Endothelial cell of umbilical vein (primary cell): ENCODE data around the gene TRIM69. TPM values are rescaled to one million over a fixed set of nuclear protein-coding genes. Genes with fewer than 3 reads are reported as not detected.
"Not testable (repeated sequence)": the region's sequence is repeated elsewhere in the genome, so short reads cannot be mapped to it uniquely, and the experiment has no call there.

Source experiments
- BruUV-seq: library from RNA; stranded (reverse); fragments of 400-500 nt; replicated peaks from 2 replicates; lab custom pipeline; 2021; lab: Mats Ljungman, UMichigan
- CTCF ChIA-PET: fragments of 300-600, 350-600 bp; sonication (Branson Sonifier 250); formaldehyde crosslinking; loops from one replicate; lab custom pipeline; 2021; ENCODE audit warnings: antibody characterized with exemption, inconsistent platforms; lab: Charles Lee
- POLR2A ChIA-PET: fragments of 300-600, 350-600 bp; sonication (Branson Sonifier 250); formaldehyde crosslinking; loops from one replicate; lab custom pipeline; 2021; ENCODE audit warnings: antibody characterized with exemption, inconsistent platforms; lab: Charles Lee
- DNase-seq: peaks from one replicate; pipeline ENCODE4 v3.0.0-alpha.2; 2011; ENCODE audit warnings: low read depth, low spot score
- FAIRE-seq: peaks from 2 replicates; lab custom pipeline; 2011; peaks lifted over from hg19 to GRCh38; lab: Jason Lieb, UNC
- H2AFZ ChIP-seq: 2 replicates; pipeline ENCODE4 v1.6.0; 2012; ENCODE audit warnings: low read depth, low read length, control low read depth, inconsistent platforms
- H3K27ac ChIP-seq: 2 replicates; pipeline ENCODE4 v1.5.1; 2011; ENCODE audit warnings: low read depth, mild to moderate bottlenecking, control low read depth, low read length, moderate library complexity; ENCODE audit not compliant: insufficient read depth
- H3K27me3 ChIP-seq, 2 experiments: 2 replicates each; pipeline versions ENCODE4 v1.6.0 to v1.6.1; 2011; ENCODE audit warnings: low read length in 2 of 2, mixed read lengths in 1 of 2; ENCODE audit not compliant: control insufficient read depth in 2 of 2, insufficient read depth in 2 of 2
- H3K36me3 ChIP-seq, 2 experiments: 2 replicates in 1 of 2; 3 replicates in 1 of 2; pipeline ENCODE4 v1.5.1; 2011; ENCODE audit warnings: low read length in 2 of 2, mild to moderate bottlenecking in 1 of 2, moderate library complexity in 1 of 2; ENCODE audit not compliant: control insufficient read depth in 2 of 2, insufficient read depth in 2 of 2; ENCODE audit errors: extremely low read depth in 1 of 2
- H3K4me1 ChIP-seq: 3 replicates; pipeline ENCODE4 v1.5.1; 2011; ENCODE audit warnings: mild to moderate bottlenecking, low read length; ENCODE audit not compliant: control insufficient read depth, insufficient read depth; ENCODE audit errors: extremely low read depth
- H3K4me2 ChIP-seq: 2 replicates; pipeline ENCODE4 v1.6.1; 2011; ENCODE audit warnings: low read length, control low read depth, mixed read lengths; ENCODE audit not compliant: insufficient read depth
- H3K4me3 ChIP-seq, 3 experiments: fragments of 200-600 bp in 1 of 3; sonication (generic), shearing (Covaris generic) in 1 of 3; replicated peaks in 1 of 3; 2 replicates each; pipeline ENCODE4 v1.5.1; 2011 to 2016; ENCODE audit warnings: control low read depth in 3 of 3, low read length in 3 of 3, mild to moderate bottlenecking in 2 of 3, inconsistent platforms in 1 of 3, low read depth in 1 of 3, moderate library complexity in 1 of 3; ENCODE audit not compliant: insufficient read depth in 1 of 3
- H3K79me2 ChIP-seq: 2 replicates; pipeline ENCODE4 v1.6.0; 2012; ENCODE audit warnings: low read length, inconsistent platforms; ENCODE audit not compliant: control insufficient read depth, insufficient read depth
- H3K9ac ChIP-seq: replicated peaks from 2 replicates; pipeline ENCODE3; 2011; ENCODE audit warnings: low read length, control low read depth; ENCODE audit not compliant: insufficient read depth; ENCODE audit errors: extremely low read depth
- H3K9me1 ChIP-seq: replicated peaks from 3 replicates; pipeline ENCODE4 v1.6.0; 2011; ENCODE audit warnings: mild to moderate bottlenecking, low read length; ENCODE audit not compliant: control insufficient read depth, insufficient read depth; ENCODE audit errors: extremely low read depth
- H3K9me3 ChIP-seq: replicated peaks from 2 replicates; pipeline ENCODE4 v1.5.1; 2012; ENCODE audit warnings: low read length, inconsistent platforms; ENCODE audit not compliant: control insufficient read depth, insufficient read depth
- H4K20me1 ChIP-seq: replicated peaks from 2 replicates; pipeline ENCODE3; 2011; ENCODE audit warnings: mild to moderate bottlenecking, low read length; ENCODE audit not compliant: control insufficient read depth, insufficient read depth; ENCODE audit errors: extremely low read depth
- EZH2 ChIP-seq: IDR thresholded peaks from 2 replicates; pipeline ENCODE4 v1.6.1; 2012; ENCODE audit warnings: borderline replicate concordance, low read depth, mild to moderate bottlenecking, moderate library complexity, low read length, inconsistent platforms; ENCODE audit not compliant: severe bottlenecking
- MYC ChIP-seq: IDR thresholded peaks from one replicate; pipeline ENCODE4 v1.6.1; 2011; ENCODE audit warnings: mild to moderate bottlenecking, low read depth, low read length
- POLR2A ChIP-seq: IDR thresholded peaks from 2 replicates; pipeline ENCODE4 v1.6.1; 2012; ENCODE audit warnings: low read depth, mild to moderate bottlenecking, control low read depth, low read length
- POLR2AphosphoS5 ChIP-seq: IDR thresholded peaks from 2 replicates; pipeline ENCODE4 v1.6.1; 2012; ENCODE audit warnings: low read depth, mild to moderate bottlenecking, control low read depth, low read length, moderate library complexity; ENCODE audit not compliant: insufficient read depth
- dilution Hi-C: fragments of 300-500 bp; cut with MboI; formaldehyde crosslinking; loops from one replicate; pipeline ENCODE4 v1.15.0; 2019; ENCODE audit warnings: low sequenced_read_pairs; ENCODE audit not compliant: extremely low pct_ligation_motif_present
- intact Hi-C: fragments of 100-400 bp; cut with micrococcal nuclease; formaldehyde crosslinking; loops from one replicate; pipeline ENCODE4 v1.10.0; 2022
- polyA plus RNA-seq, 4 experiments: library from polyadenylated mRNA; depleted of rRNA in 3 of 4; stranded (reverse) in 3 of 4; unstranded in 1 of 4; fragments of >200 nt; gene quantifications; 2 replicates each; pipeline versions ENCODE4 v1.2.1 to v1.2.3, GENCODE V29; 2011 to 2012; ENCODE audit warnings: missing spikeins in 1 of 4
- total RNA-seq: library from RNA; stranded (reverse); gene quantifications from 2 replicates; pipeline ENCODE4 v1.2.3, GENCODE V29; 2021
- TF ChIP-seq, protein P1 (sequence below): IDR thresholded peaks from 2 replicates; pipeline ENCODE4 v1.6.1; 2011; ENCODE audit not compliant: insufficient read depth, insufficient read length

Gene TRIM69
- total and polyA plus RNA-seq, 2 donors (not counting 3 experiments of a cell fraction or from before 2014, with no cell fraction given): 4.8 to 13.0 TPM

DNA sequence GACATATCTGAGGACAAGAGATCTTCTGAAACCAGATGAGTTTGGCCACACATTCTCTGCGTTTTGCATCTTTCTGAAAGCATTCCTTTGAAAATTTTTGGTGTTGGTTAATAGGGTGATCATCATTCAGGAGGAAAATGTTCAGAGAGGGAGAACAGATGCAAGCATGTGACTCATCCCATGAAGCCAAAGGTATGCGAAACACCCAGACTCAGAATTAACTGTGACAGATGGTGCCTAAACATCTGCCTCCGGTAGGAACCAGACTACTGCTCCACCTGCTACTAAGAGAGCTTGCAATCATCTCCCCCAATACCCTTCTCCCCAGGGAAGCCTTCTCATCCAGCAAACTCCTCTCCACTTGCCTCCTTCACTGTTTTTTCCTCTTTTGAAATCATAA is 46.2 kb downstream of the TRIM69 start:
- dilution Hi-C loops (no loop called here), intact Hi-C loops (no loop called here)
- no peaks in the 10 kb centered on the region for H3K79me2 ChIP-seq
- H3K9me1 ChIP-seq: no peaks in the 10 kb centered on the region
- CTCF ChIA-PET: interaction anchor here (1.5 kb wide), 1 partner anchor 45 kb away, joined by 4 read pairs; no protein-coding TSS in a partner anchor
- DNase-seq (no peak), FAIRE-seq (no peak)
- H4K20me1 ChIP-seq: no peaks in the 10 kb centered on the region
- no peak overlapping the region for H3K4me3 ChIP-seq
- no peaks in the 10 kb centered on the region for H3K27me3 ChIP-seq
- H3K9me3 ChIP-seq: no peaks in the 10 kb centered on the region
- BruUV-seq: no TSS peak
- no peak overlapping the region for H3K9ac ChIP-seq
- H3K4me1 ChIP-seq: peaks cover 7% of the 10 kb centered on the region
- H3K36me3 ChIP-seq: no peaks in the 10 kb centered on the region
- H3K4me2 ChIP-seq: no peak overlapping the region
- H2AFZ ChIP-seq: no peak overlapping the region
- H3K27ac ChIP-seq: no peak overlapping the region
- POLR2A ChIA-PET: no interaction called here
- TF ChIP-seq, protein P1, sequence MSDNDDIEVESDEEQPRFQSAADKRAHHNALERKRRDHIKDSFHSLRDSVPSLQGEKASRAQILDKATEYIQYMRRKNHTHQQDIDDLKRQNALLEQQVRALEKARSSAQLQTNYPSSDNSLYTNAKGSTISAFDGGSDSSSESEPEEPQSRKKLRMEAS: no peak
- TF ChIP-seq EZH2 (no peak), POLR2AphosphoS5 (no peak), MYC (no peak), POLR2A (no peak)

DNA sequence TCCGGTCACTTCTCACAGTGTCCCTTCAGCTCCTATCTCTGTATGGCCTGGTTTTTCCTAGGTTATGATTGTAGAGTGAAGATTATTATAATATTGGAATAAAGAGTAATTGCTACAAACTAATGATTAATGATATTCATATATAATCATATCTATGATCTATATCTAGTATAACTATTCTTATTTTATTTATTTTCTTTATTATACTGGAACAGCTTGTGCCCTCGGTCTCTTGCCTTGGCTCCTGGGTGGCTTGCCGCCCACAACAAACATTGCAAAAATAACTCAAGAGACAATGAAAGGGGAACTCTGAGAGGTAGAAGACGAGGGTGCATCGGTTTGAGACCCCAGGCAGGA is 48.6 kb downstream of the TRIM69 start:
- dilution Hi-C loops, BruUV-seq, CTCF ChIA-PET, H3K4me3 ChIP-seq, H3K27me3 ChIP-seq, FAIRE-seq, H3K9me3 ChIP-seq, H3K9ac ChIP-seq, H4K20me1 ChIP-seq, H3K9me1 ChIP-seq, intact Hi-C loops, DNase-seq, H3K27ac ChIP-seq, POLR2A ChIA-PET, H3K36me3 ChIP-seq, H3K79me2 ChIP-seq, H3K4me1 ChIP-seq, H2AFZ ChIP-seq: not testable (repeated sequence)
- H3K4me2 ChIP-seq: peak overlapping the region; percentile 83
